GM12872 (cell line): ENCODE data around the gene ZNRD2.

Experiments used
- CTCF ChIP-seq: IDR thresholded peaks from 3 replicates; pipeline ENCODE4 v1.5.1; 2011; ENCODE audit warnings: low read depth, mild to moderate bottlenecking, low read length, moderate library complexity; ENCODE audit not compliant: insufficient read depth

Gene ZNRD2

GRCh38 chr11:65553301-65554001 lies 16.8 kb upstream of the ZNRD2 start:
- no peak for TF ChIP-seq CTCF

- no peak for TF ChIP-seq CTCF
These were observed 16.0 kb upstream of the ZNRD2 start for GRCh38 chr11:65554057-65554818.

- no peak for TF ChIP-seq CTCF
These were observed 15.3 kb upstream of the ZNRD2 start for GRCh38 chr11:65554842-65555430.

GRCh38 chr11:65555693-65556231 lies 14.5 kb upstream of the ZNRD2 start:
- TF ChIP-seq CTCF: no peak

- no peak for TF ChIP-seq CTCF
These were observed 13.6 kb upstream of the ZNRD2 start for GRCh38 chr11:65556470-65557279.

GRCh38 chr11:65557280-65558001 lies 12.8 kb upstream of the ZNRD2 start:
- no peak for TF ChIP-seq CTCF
